Tongue (tissue), 2 donors: ENCODE data around the gene MCF2L2. TPM values are rescaled to one million over a fixed set of nuclear protein-coding genes. Genes with fewer than 3 reads are reported as not detected.

Experiments
- DNase-seq: peaks from one replicate; pipeline ENCODE4 v3.0.0-alpha.2; 2015
- total RNA-seq: library from RNA; depleted of rRNA; stranded (reverse); fragments of >200 nt; gene quantifications from one replicate; pipeline ENCODE4 v1.2.3, GENCODE V29; 2014

Gene MCF2L2
- total RNA-seq, 1 donor from 2014 or later = 2.6 TPM

DNA sequence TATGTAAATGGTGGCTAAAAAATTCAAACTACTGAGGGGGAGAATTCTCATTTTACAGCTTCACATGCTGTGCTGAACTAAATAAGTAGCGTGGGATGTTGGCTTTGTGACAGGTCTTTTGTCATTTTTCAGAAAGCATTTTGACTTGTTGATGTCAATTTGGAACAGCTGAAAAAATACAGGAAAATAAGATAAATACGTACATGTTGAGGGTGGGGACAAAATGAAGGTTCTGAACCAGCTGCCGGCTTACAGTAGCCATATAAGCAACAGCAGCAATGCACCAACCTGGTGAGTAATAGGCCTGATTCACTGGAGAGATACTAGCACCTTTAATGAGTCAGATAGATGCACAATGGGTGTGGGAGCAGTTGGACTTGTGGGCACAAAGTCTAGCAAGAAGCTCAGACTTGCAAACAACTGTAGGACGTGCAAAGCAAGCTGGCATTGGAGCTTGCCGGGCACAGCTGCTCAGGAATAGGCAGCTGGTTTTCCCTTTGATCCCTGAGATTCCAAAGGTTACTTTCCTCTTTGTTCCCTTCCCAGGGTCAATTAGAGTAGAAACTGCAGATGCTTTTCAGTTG lies 162.5 kb downstream of the MCF2L2 start:
- DNase-seq = peak; percentile 67

- DNase-seq = peak; percentile 61
Measured at GRCh38 chr3:183265157-183265642, 163.2 kb downstream of the MCF2L2 start.

DNA sequence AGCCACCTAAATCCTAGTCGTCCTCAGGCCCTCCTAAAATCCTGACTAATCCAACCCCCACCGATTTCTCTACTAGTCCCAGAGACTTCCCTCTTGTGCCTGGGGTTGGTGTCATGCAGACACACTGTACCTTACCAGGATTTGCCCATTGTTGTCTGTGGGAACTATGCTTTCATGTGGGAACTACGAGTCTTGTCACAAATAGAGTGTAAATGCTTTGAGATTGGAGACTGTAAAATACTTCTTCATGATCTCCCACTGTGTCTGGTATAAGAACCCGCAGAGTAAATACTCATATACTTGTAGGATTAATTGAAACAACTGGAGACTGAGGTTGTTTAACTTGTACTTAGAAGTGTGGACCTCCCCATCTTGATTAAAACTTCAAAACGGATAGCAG lies 164.2 kb downstream of the MCF2L2 start:
- DNase-seq = no peak

DNA sequence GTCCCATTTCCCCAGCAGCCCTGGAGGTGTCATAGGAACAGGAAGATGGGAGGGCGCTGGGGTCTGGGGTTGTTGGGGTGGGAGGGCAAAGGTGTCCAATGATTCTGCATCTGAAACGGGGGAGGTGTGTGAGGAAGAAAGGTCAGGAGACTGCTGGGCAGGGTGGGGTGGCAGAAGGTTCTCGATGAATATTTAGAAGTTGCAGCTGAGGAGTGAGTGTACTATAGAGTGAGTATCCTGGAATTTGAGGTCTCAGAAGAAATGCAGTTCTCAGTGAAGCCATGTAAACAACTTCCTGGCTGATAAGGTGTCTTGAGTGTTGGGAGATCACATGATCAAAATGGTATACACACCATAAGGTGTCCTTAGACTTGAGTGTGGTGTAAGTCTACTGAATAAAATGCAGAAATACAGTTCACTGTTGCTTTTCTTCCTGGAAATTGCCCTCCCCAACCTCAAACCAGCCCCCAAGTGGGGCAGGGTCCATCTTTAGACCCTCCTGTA lies 165.5 kb downstream of the MCF2L2 start:
- no peak for DNase-seq

GRCh38 chr3:183261151-183261724 lies 167.2 kb downstream of the MCF2L2 start:
- no peak for DNase-seq

GRCh38 chr3:183260167-183260904 lies 168.1 kb downstream of the MCF2L2 start:
- DNase-seq = no peak

- DNase-seq = no peak
Measured at GRCh38 chr3:183259621-183260020, 168.8 kb downstream of the MCF2L2 start.

- DNase-seq = no peak
Measured at GRCh38 chr3:183259087-183259486, 169.3 kb downstream of the MCF2L2 start.

DNA sequence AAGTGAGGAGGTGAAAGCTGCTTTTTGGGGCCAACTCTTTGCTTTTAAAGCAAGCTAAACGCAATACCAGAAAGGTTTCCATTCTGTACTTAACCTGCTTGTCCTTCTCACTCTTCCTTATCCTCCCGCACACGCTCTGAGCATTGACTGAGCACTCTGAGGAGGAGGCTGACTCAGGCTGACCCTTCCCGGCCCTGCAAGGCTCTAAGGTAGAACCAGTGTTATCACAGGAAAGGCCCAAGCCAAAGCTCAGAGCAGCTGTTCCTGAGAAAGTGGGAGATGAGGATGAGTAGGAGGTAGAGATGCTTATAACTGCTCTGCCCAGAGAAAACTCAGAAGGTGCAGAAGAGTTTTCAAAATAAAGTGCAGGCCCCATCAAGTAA lies 173.1 kb downstream of the MCF2L2 start:
- no peak for DNase-seq

GRCh38 chr3:183254487-183255347 lies 173.7 kb downstream of the MCF2L2 start:
- DNase-seq = peak; percentile 47

GRCh38 chr3:183253528-183254486 lies 174.6 kb downstream of the MCF2L2 start:
- DNase-seq = peak; percentile 74

- peak; percentile 55 for DNase-seq
Measured at GRCh38 chr3:183252973-183253527, 175.4 kb downstream of the MCF2L2 start, which contains the start of gene B3GNT5. Gene B3GNT5 (plus strand): TSS chr3:183253253. CDS start chr3:183269799, 16,546 bp downstream.

- DNase-seq = no peak
Measured at GRCh38 chr3:183252118-183252782, 176.2 kb downstream of the MCF2L2 start.

GRCh38 chr3:183249006-183249718 lies 179.3 kb downstream of the MCF2L2 start:
- DNase-seq = no peak

- DNase-seq = no peak
Measured at GRCh38 chr3:183247011-183247589, 181.3 kb downstream of the MCF2L2 start.

- no peak for DNase-seq
Measured at GRCh38 chr3:183244981-183245476, 183.4 kb downstream of the MCF2L2 start.

DNA sequence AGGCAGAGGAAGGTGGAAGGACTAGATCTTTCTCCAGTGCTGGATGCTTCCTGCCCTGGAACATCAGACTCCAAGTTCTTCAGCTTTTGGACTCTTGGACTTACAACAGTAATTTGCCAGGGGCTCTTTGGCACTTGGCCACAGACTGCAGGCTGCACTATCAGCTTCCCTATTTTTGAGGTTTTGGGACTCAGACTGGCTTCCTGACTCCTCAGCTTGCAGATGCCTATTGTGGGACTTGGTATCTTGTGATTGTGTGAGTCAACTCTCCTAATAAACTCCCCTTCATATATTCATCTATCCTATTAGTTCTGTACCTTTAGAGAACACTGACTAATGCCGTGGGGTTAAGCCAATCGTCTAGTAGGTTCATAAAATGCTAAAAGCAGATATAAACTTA lies 184.2 kb downstream of the MCF2L2 start:
- no peak for DNase-seq

DNA sequence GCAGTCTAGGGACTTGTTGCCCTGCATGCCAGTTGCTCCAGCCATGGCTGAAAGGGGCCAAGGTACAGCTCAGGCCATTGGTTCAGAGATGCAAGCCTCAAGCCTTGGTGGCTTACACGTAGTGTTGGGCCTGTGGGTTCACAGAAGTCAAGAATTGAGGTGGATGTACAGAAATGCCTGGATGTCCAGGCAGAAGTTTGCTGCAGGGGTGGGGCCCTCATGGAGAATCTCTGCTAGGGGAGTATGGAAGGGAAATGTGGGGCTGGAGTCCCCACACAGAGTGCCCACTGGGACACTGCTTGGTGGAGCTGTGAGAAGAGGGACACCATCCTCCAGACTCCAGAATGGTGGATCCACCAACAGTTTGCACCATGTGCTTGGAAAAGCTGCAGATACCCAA lies 186.0 kb downstream of the MCF2L2 start:
- no peak for DNase-seq

GRCh38 chr3:183239046-183239445 lies 189.4 kb downstream of the MCF2L2 start:
- no peak for DNase-seq
